ENCODE measurements around the gene BPIFB4. TPM values are rescaled to one million over a fixed set of nuclear protein-coding genes. Genes with fewer than 3 reads are reported as not detected.

BPIFB4 gene
- total and polyA plus RNA-seq, 9 of the 15 experiments (the other 6 are each of a cell fraction or from before 2014, with no cell fraction given) = not detected

GRCh38 chr20:33067806-33068205, 11.6 kb upstream of the BPIFB4 start:
- Histone ChIP-seq H3K36me3 (ENCODE audit: control insufficient read depth, insufficient read depth, low read length) (no peaks in the 10 kb centered on the region), H3K9me1 (ENCODE audit: control insufficient read depth, insufficient read depth, low read length) (no peaks in the 10 kb centered on the region), H3K27ac (ENCODE audit: extremely low read depth, low read depth, low read length) (no peak overlapping the region), H3K27me3 (ENCODE audit: control insufficient read depth in 2 of 2, insufficient read depth in 2 of 2, low read length in 2 of 2) (peaks cover 28 to 60% of the 10 kb centered on the region in 2 experiments; a peak in 4 of 5 replicates), H3K79me2 (ENCODE audit: control insufficient read depth, insufficient read depth, low read length) (no peaks in the 10 kb centered on the region), H4K20me1 (replicated peaks; ENCODE audit: control insufficient read depth, insufficient read depth, low read length) (no peaks in the 10 kb centered on the region), H3K9ac (ENCODE audit: insufficient read depth in 1 of 2, low read depth in 2 of 2, low read length in 2 of 2) (no peak overlapping the region), H3K4me2 (ENCODE audit: insufficient read depth, low read length) (no peak overlapping the region), H3K4me3 (no peak overlapping the region), H2AFZ (ENCODE audit: low read depth, low read length) (no peak overlapping the region), H3K9me3 (replicated peaks; ENCODE audit: control insufficient read depth, insufficient read depth, low read depth, low read length) (no peaks in the 10 kb centered on the region), H3K4me1 (replicated peaks in 1 of 2; ENCODE audit: control insufficient read depth in 2 of 2, insufficient read depth in 2 of 2, low read length in 2 of 2) (no peaks in the 10 kb centered on the region)
- intact Hi-C loops (cut with micrococcal nuclease) = no loop called here
- in situ Hi-C loops (cut with MboI) = no loop called here
- 2% methylated on average over 3 of the region's 3 CpGs for WGBS (ENCODE audit: insufficient coverage, low coverage, missing lambda C conversion rate)
- TF ChIP-seq C11orf30 (IDR thresholded peaks at IDR 0.05; ENCODE audit: low read depth) (peak; percentile 10; the same call in 1 of the 2 replicates), FOXA3 (CRISPR knock-in tag; conservative IDR thresholded peaks at IDR 0.05 in 1 of 2, IDR thresholded peaks at IDR 0.05 in 1 of 2) (no peak), MAFG (tag; conservative IDR thresholded peaks at IDR 0.05) (0 out of 2 replicates have a peak, but pooled peaks have one; percentile 13)
- DNase-seq (ENCODE audit: extremely low read depth in 1 of 4, low spot score in 3 of 4) (no peak), FAIRE-seq (no peak), ATAC-seq (no peak)
- CTCF ChIA-PET (ENCODE audit: low intra/inter-chr PET ratio) = no interaction called here
- BruUV-seq (replicated peaks) = no TSS peak
- POLR2A ChIA-PET = interaction anchor here (1.5 kb wide), 1 partner anchor 9 kb away, joined by 6 read pairs; no protein-coding TSS in a partner anchor

- WGBS (ENCODE audit: insufficient coverage, low coverage, missing lambda C conversion rate) = under 1% methylated on average over 11 of the region's 12 CpGs
- intact Hi-C loops (cut with micrococcal nuclease) = no loop called here
- no peak overlapping the region for H3K4me2 ChIP-seq (ENCODE audit: insufficient read depth, low read length)
- H3K27me3 ChIP-seq (ENCODE audit: control insufficient read depth in 2 of 2, insufficient read depth in 2 of 2, low read length in 2 of 2) = peaks cover 24 to 54% of the 10 kb centered on the region in 2 experiments; a peak in 4 of 5 replicates
- no peaks in the 10 kb centered on the region for H3K9me3 ChIP-seq (replicated peaks; ENCODE audit: control insufficient read depth, insufficient read depth, low read depth, low read length)
- in situ Hi-C loops (cut with MboI) = no loop called here
- TF ChIP-seq TGIF2 (CRISPR knock-in tag; IDR thresholded peaks at IDR 0.05) (no peak), E2F5 (CRISPR knock-in tag; IDR thresholded peaks at IDR 0.05) (no peak), ZKSCAN3 (CRISPR knock-in tag; IDR thresholded peaks at IDR 0.05) (no peak), KDM4B (IDR thresholded peaks at IDR 0.05; ENCODE audit: borderline replicate concordance in 2 of 2, low read depth in 1 of 2) (no peak), THAP7 (CRISPR knock-in tag; IDR thresholded peaks at IDR 0.05) (no peak)
- H3K9me1 ChIP-seq (ENCODE audit: control insufficient read depth, insufficient read depth, low read length) = no peaks in the 10 kb centered on the region
- POLR2A ChIA-PET = interaction anchor here (1.5 to 1.6 kb wide), 2 partner anchors 8 to 10 kb away, joined by 5 to 6 read pairs; no protein-coding TSS in a partner anchor
- H3K9ac ChIP-seq (ENCODE audit: insufficient read depth in 1 of 2, low read depth in 2 of 2, low read length in 2 of 2) = no peak overlapping the region
- H3K4me1 ChIP-seq (replicated peaks in 1 of 2; ENCODE audit: control insufficient read depth in 2 of 2, insufficient read depth in 2 of 2, low read length in 2 of 2) = no peaks in the 10 kb centered on the region
- H4K20me1 ChIP-seq (replicated peaks; ENCODE audit: control insufficient read depth, insufficient read depth, low read length) = no peaks in the 10 kb centered on the region
- no peak overlapping the region for H2AFZ ChIP-seq (ENCODE audit: low read depth, low read length)
- no peaks in the 10 kb centered on the region for H3K79me2 ChIP-seq (ENCODE audit: control insufficient read depth, insufficient read depth, low read length)
- CTCF ChIA-PET (ENCODE audit: low intra/inter-chr PET ratio) = no interaction called here
- ATAC-seq (no peak), FAIRE-seq (no peak), DNase-seq (ENCODE audit: extremely low read depth in 1 of 4, low spot score in 3 of 4) (no peak)
- no peak overlapping the region for H3K4me3 ChIP-seq
- no peaks in the 10 kb centered on the region for H3K36me3 ChIP-seq (ENCODE audit: control insufficient read depth, insufficient read depth, low read length)
- no peak overlapping the region for H3K27ac ChIP-seq (ENCODE audit: extremely low read depth, low read depth, low read length)
- BruUV-seq (replicated peaks) = no TSS peak
Observed at GRCh38 chr20:33068251-33068939, 11.0 kb upstream of the BPIFB4 start.

All from K562 (cell line).